HG03139 (cell line): ENCODE data around the gene C11orf24.
"Not testable (repeated sequence)": the region's sequence is repeated elsewhere in the genome, so short reads cannot be mapped to it uniquely, and the experiment has no call there.

Source experiments
- ATAC-seq: cut with Tn5 transposase; IDR thresholded peaks from one replicate; pipeline ENCODE4 v1.9.1; 2021; ENCODE audit not compliant: unreplicated experiment

Gene C11orf24

DNA sequence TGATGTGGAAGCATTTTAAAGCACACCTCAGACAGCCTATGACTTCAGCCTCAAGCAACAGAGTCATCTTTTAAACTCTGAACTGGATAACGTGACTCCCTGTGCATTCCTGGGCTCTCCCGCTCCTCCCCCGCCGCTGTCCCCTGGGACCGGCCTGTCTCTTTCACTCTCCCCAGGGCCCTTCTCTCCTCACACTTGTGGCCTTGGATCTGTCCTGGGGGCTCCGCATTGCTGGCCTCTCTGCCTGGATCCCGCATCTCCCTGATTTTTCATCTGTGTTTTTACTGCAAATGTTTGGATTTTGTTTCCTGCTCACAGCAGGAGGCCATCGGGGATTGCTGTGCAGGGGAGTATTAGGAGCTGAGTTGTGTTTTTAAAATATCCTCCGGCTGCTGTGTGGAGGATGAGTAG lies 15.4 kb downstream of the C11orf24 start:
- ATAC-seq, result no peak

DNA sequence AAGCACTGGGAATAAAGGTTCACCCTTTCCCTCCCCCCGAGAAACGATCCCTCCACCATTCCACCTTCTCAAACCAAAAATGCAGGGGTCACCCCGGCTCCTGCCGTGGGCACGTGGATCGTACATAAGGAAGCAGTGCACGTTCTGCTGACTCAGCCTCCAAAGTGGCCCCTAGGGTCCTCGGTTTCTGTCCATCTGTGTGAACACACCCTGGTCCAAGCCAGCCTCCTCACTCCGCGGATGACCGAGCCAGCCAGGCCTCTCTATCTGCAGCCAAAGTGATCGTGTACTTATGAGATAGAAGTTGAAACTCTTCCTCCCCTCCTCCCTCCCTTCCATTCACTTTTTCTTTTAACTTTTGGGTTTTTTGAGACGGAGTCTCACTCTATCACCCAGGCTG lies 16.2 kb downstream of the C11orf24 start:
- no peak for ATAC-seq

GRCh38 chr11:68254421-68254820 lies 17.4 kb downstream of the C11orf24 start:
- ATAC-seq, result no peak

GRCh38 chr11:68251765-68252164 lies 20.0 kb downstream of the C11orf24 start:
- ATAC-seq, result no peak

GRCh38 chr11:68244912-68245311 lies 26.9 kb downstream of the C11orf24 start:
- not testable (repeated sequence) for ATAC-seq

GRCh38 chr11:68243847-68244246 lies 27.9 kb downstream of the C11orf24 start:
- ATAC-seq, result not testable (repeated sequence)

- ATAC-seq, result no peak
Measured at GRCh38 chr11:68242616-68243015, 29.2 kb downstream of the C11orf24 start.

- ATAC-seq, result no peak
Measured at GRCh38 chr11:68231621-68232020, 40.2 kb downstream of the C11orf24 start.

GRCh38 chr11:68229601-68230000 lies 42.2 kb downstream of the C11orf24 start:
- ATAC-seq, result no peak

GRCh38 chr11:68226421-68226820 lies 45.4 kb downstream of the C11orf24 start:
- ATAC-seq, result no peak

DNA sequence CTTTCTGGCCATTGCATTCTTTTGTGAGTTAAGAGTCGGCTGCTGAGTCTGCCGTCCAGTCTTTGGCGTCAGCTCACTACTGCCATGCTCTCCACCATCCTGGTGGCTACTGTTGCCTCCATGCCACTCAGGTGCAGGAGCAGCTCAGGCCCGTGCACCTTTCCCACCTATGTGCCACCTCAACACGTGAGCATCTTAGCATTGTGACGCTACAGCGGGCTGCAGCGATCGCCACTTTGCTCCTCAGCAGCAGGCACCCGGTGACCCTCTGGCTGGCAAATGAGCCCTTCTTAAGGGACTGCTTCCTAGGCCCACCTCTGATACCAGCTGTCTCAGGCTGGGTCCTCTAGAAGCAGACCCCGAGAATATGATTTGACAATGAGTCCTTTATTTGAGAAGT lies 47.2 kb downstream of the C11orf24 start:
- ATAC-seq, result no peak

GRCh38 chr11:68223275-68223674 lies 48.5 kb downstream of the C11orf24 start:
- no peak for ATAC-seq

DNA sequence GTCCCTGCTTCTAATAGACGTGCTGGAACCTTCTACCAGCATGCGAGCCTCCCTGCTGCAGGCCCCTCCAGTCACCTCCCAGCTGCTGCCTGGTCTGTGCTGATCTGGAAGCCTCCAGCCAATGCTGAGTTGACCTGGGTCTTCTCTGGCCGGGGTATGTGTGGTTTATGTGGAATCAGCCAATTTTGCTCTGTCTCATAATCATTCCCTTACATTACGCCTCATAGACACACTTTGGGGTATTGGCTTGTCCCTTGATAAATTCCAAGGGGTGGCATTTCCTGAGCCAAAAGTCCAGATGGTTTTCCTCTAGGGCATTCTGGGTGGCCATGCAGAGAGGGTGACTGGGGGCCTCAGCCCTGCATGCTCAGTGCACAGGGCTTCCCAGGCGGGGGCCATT lies 50.4 kb downstream of the C11orf24 start:
- no peak for ATAC-seq

DNA sequence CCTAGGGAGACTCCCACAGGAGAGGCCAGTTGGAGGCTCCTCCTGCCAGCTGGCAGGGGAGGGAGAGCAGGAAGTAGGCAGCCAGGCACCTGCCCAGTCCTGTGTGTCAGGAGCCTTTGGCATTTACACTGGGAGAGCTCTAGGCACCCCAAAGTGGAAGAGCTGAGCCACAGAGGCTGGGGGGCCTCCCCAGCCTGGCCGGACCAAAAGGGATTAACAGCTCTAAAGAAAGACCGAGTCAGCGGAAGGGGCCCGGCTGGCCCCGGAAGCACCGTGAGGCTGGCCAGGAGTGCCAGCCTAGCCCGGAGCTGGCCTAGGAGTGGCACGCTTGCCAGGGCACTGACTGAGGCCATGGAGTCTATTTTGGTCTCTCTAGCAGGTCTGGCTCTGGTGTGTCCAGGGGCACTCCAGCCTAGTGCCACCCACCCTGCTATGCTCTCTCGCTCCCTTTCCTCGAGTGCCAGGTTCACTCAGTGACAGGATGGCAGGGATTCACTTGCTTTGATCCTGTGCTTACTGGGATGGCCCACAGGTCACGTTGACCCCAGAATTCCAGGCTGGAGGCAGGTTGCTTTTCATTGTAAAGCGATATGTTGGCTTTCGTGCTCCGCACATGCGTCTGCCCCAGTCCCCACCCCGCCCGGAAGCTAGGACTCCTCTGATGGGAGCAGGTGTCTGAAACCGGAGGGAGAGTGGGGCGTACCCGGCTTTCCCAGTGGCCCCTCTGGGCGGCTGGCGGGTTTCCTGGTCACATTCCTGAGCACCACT lies 55.4 kb downstream of the C11orf24 start:
- ATAC-seq, result no peak

GRCh38 chr11:68215524-68216170 lies 56.1 kb downstream of the C11orf24 start:
- no peak for ATAC-seq

GRCh38 chr11:68215087-68215445 lies 56.7 kb downstream of the C11orf24 start:
- no peak for ATAC-seq

DNA sequence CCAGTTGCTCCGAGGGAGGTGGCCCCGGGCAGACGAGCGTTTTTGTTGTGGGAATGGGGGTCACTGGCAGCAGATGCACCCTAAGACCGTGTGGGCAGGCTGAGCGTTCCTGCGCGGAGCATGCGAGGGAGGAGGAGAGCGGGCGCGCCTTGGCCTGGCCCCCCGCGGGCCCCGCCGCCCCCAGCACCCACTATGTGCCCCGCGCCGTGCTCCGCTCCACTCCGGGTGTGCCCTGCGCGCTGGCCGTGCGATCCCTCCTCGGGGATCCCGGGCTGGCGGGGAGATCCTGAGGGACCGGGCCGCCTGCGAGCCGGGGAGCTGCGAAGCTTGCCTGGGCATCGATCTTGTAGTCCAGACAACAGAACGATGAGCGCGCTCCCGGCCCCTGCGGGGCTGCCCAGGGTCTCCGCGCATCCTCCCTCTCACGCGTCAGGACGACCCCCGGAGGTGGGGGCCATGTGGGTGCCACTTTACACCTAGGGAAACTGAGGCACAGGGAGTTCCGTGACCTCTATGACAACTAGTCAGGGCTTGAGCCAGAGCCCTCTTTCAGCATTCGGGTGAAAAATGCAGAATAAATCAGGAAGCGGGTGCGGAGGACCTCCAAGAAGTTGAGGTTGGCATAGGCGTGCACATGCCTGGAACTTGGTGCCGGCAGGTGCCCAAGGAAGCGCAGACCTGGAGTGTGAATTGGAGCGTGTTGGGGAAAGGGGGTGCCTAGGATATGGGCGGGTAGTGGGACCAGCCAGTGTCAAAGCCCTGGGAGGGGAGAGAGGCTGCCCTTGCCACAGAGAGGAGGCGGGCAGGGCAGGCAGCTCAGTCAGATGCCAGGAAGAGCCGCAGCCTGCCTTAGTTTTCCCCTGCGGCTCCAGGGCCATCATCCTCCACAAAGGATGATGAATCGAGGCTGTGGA lies 57.3 kb downstream of the C11orf24 start:
- no peak for ATAC-seq

DNA sequence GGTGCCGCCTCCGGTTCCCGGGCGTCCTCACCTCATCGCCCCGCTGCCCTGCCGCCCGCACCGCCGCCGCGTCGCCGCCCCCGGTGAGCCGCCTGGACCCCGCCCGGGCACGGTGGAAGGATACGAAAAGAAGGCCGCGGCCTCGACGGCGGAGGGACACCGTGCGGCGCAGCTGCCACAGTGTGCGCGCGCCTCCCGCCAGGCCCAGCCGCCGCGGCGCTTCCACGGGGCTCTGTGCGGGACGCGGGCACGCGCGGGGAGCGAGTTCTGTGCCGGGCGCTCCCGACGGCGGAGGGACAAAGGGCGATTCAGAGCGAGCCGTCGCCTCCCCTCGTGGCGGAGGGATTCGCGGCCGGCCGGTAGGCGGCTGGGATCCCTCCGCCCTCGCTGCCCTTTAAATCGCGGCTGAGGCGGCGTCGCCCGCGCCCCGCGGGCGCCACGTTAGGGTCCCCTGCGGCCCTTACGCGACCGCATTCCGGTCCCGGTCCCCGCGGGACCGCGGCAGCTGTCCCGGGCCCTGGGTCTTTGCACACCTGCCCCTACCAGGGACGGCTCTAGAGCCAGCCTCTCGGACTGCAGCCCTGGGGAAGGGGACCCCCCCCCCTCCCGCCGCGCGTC lies 58.1 kb downstream of the C11orf24 start:
- ATAC-seq, result no peak

DNA sequence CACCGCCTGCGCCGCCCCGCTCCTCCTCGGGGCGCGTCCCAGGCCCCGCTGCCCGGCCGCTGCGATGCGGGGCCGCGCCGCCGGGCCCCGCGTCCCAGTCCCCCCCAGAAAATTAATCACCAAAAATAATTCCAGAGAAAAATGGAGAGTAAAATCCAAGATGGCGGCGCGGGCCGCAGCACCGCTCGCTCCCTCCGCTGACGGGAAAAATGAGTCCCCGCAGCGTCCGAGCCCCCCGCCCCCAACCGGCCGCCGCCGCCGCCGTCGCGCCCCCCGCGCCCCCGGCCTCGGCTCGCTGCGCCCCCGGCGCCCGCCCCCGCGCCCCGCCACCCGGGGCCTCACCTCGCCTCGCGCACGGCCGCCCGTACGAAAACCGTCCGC lies 58.6 kb downstream of the C11orf24 start, which contains the start of gene KMT5B:
KMT5B (minus strand) TSS at position 162 of the 381 bp plus-strand sequence. CDS start 23,220 bp downstream, outside the sequence.
- no peak for ATAC-seq

- no peak for ATAC-seq
Measured at GRCh38 chr11:68212421-68213134, 59.2 kb downstream of the C11orf24 start.
